ENCODE results near the gene AUTS2. TPM values are rescaled to one million over a fixed set of nuclear protein-coding genes. Genes with fewer than 3 reads are reported as not detected.

Gene AUTS2
- total and polyA plus RNA-seq, 9 of the 15 experiments (the other 6 are each of a cell fraction or from before 2014, with no cell fraction given), result 0.58 TPM; not detected in 8

GRCh38 chr7:70674571-70675010, 1076.3 kb downstream of the AUTS2 start (continued):
- TF ChIP-seq, protein P1, sequence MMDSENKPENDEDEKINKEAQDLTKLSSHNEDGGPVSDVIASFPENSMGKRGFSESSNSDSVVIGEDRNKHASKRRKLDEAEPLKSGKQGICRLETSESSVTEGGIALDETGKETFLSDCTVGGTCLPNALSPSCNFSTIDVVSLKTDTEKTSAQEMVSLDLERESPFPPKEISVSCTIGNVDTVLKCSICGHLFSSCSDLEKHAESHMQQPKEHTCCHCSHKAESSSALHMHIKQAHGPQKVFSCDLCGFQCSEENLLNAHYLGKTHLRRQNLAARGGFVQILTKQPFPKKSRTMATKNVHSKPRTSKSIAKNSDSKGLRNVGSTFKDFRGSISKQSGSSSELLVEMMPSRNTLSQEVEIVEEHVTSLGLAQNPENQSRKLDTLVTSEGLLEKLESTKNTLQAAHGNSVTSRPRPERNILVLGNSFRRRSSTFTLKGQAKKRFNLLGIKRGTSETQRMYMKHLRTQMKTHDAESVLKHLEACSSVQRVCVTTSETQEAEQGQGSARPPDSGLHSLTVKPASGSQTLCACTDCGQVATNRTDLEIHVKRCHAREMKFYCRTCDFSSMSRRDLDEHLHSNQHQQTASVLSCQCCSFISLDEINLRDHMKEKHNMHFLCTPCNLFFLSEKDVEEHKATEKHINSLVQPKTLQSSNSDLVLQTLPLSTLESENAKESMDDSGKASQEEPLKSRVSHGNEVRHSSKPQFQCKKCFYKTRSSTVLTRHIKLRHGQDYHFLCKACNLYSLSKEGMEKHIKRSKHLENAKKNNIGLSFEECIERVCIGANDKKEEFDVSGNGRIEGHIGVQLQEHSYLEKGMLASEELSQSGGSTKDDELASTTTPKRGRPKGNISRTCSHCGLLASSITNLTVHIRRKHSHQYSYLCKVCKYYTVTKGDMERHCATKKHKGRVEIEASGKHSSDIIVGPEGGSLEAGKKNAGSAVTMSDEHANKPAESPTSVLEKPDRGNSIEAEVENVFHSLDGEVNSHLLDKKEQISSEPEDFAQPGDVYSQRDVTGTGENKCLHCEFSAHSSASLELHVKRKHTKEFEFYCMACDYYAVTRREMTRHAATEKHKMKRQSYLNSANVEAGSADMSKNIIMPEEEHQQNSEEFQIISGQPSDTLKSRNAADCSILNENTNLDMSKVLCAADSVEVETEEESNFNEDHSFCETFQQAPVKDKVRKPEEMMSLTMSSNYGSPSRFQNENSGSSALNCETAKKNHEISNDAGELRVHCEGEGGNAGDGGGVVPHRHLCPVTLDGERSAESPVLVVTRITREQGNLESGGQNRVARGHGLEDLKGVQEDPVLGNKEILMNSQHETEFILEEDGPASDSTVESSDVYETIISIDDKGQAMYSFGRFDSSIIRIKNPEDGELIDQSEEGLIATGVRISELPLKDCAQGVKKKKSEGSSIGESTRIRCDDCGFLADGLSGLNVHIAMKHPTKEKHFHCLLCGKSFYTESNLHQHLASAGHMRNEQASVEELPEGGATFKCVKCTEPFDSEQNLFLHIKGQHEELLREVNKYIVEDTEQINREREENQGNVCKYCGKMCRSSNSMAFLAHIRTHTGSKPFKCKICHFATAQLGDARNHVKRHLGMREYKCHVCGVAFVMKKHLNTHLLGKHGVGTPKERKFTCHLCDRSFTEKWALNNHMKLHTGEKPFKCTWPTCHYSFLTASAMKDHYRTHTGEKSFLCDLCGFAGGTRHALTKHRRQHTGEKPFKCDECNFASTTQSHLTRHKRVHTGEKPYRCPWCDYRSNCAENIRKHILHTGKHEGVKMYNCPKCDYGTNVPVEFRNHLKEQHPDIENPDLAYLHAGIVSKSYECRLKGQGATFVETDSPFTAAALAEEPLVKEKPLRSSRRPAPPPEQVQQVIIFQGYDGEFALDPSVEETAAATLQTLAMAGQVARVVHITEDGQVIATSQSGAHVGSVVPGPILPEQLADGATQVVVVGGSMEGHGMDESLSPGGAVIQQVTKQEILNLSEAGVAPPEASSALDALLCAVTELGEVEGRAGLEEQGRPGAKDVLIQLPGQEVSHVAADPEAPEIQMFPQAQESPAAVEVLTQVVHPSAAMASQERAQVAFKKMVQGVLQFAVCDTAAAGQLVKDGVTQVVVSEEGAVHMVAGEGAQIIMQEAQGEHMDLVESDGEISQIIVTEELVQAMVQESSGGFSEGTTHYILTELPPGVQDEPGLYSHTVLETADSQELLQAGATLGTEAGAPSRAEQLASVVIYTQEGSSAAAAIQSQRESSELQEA (IDR thresholded peaks at IDR 0.05; ENCODE audit: low read depth), result no peak
- TF ChIP-seq, protein P2, sequence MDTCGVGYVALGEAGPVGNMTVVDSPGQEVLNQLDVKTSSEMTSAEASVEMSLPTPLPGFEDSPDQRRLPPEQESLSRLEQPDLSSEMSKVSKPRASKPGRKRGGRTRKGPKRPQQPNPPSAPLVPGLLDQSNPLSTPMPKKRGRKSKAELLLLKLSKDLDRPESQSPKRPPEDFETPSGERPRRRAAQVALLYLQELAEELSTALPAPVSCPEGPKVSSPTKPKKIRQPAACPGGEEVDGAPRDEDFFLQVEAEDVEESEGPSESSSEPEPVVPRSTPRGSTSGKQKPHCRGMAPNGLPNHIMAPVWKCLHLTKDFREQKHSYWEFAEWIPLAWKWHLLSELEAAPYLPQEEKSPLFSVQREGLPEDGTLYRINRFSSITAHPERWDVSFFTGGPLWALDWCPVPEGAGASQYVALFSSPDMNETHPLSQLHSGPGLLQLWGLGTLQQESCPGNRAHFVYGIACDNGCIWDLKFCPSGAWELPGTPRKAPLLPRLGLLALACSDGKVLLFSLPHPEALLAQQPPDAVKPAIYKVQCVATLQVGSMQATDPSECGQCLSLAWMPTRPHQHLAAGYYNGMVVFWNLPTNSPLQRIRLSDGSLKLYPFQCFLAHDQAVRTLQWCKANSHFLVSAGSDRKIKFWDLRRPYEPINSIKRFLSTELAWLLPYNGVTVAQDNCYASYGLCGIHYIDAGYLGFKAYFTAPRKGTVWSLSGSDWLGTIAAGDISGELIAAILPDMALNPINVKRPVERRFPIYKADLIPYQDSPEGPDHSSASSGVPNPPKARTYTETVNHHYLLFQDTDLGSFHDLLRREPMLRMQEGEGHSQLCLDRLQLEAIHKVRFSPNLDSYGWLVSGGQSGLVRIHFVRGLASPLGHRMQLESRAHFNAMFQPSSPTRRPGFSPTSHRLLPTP (IDR thresholded peaks at IDR 0.05; ENCODE audit: borderline replicate concordance, extremely low read depth, insufficient read length), result no peak
- TF ChIP-seq ZBTB17 (CRISPR knock-in tag; IDR thresholded peaks at IDR 0.05) (no peak), YBX1 (IDR thresholded peaks at IDR 0.05) (no peak), HNRNPL (IDR thresholded peaks at IDR 0.05; ENCODE audit: low read depth, low read length) (no peak), IRF1 (CRISPR knock-in tag; IDR thresholded peaks at IDR 0.05; ENCODE audit: borderline replicate concordance) (no peak), ETS2 (tag; IDR thresholded peaks at IDR 0.05; ENCODE audit: borderline replicate concordance, poor library complexity, severe bottlenecking) (no peak), THRAP3 (IDR thresholded peaks at IDR 0.05; ENCODE audit: borderline replicate concordance) (no peak), SAFB (IDR thresholded peaks at IDR 0.05; ENCODE audit: borderline replicate concordance, low read depth, low read length) (no peak), CREBBP (IDR thresholded peaks at IDR 0.05; ENCODE audit: low read depth, low read length) (no peak), SIRT6 (IDR thresholded peaks at IDR 0.05; ENCODE audit: low read depth, low read length) (no peak), ZNF12 (CRISPR knock-in tag; IDR thresholded peaks at IDR 0.05) (no peak), ESRRB (CRISPR knock-in tag; IDR thresholded peaks at IDR 0.05; ENCODE audit: borderline replicate concordance) (no peak)
